T-cell (primary cell): ENCODE data around the gene CDK1. TPM values are rescaled to one million over a fixed set of nuclear protein-coding genes. Genes with fewer than 3 reads are reported as not detected.
A peak's percentile ranks its signal among the peaks of the same experiment; 100 is the strongest.

Experiments
- ATAC-seq, 4 experiments: fragments of 200-7000 bp in 3 of 4; fragments of 150-1000 bp in 1 of 4; cut with Tn5 transposase; replicated peaks in 1 of 4; 1 replicate in 3 of 4; 2 replicates in 1 of 4; pipeline ENCODE4 v1.10.0; 2021; ENCODE audit warnings: moderate library complexity in 3 of 4, mild to moderate bottlenecking in 2 of 4, moderate number of reproducible peaks in 1 of 4
- CTCF ChIA-PET, 2 donors: fragments of 300-600 bp; sonication (Branson Sonifier 250); formaldehyde crosslinking; loops; one replicate each; lab custom pipeline; 2022; ENCODE audit warnings: antibody characterized with exemption in 2 of 2; lab: Charles Lee
- POLR2A ChIA-PET, 2 donors: fragments of 300-600 bp; sonication (Branson Sonifier 250); formaldehyde crosslinking; loops; one replicate each; lab custom pipeline; 2022; ENCODE audit warnings: antibody characterized with exemption in 2 of 2; lab: Charles Lee
- DNase-seq, 35 experiments: peaks; one replicate each; pipeline versions ENCODE4 v3.0.0 to v3.0.0-alpha.2; 2013 to 2023
- H3K27ac ChIP-seq: one replicate; pipeline ENCODE4 v1.5.1; 2013; ENCODE audit warnings: low read length
- H3K27me3 ChIP-seq, 2 experiments: replicated peaks in 1 of 2; 1 replicate in 1 of 2; 2 replicates in 1 of 2; pipeline versions ENCODE4 v1.6.1 to v1.7.0; 2013; ENCODE audit warnings: low read length in 1 of 2, mixed read lengths in 1 of 2; ENCODE audit not compliant: control insufficient read depth in 2 of 2, insufficient read depth in 2 of 2; ENCODE audit errors: extremely low read depth in 1 of 2
- H3K36me3 ChIP-seq, 2 donors: 1 replicate in 1 of 2; 2 replicates in 1 of 2; pipeline versions ENCODE4 v1.6.1 to v1.7.0; 2013; ENCODE audit warnings: low read length in 1 of 2; ENCODE audit not compliant: control insufficient read depth in 2 of 2, insufficient read depth in 1 of 2; ENCODE audit errors: extremely low read depth in 1 of 2
- H3K4me1 ChIP-seq, 2 experiments: 1 replicate in 1 of 2; 2 replicates in 1 of 2; pipeline versions ENCODE4 v1.6.1 to v1.7.0; 2013; ENCODE audit warnings: low read length in 2 of 2, mixed read lengths in 1 of 2; ENCODE audit not compliant: insufficient read depth in 2 of 2, control insufficient read depth in 1 of 2; ENCODE audit errors: extremely low read depth in 1 of 2
- H3K4me3 ChIP-seq, 2 donors: 1 replicate in 1 of 2; 2 replicates in 1 of 2; pipeline versions ENCODE4 v1.5.1 to v1.7.0; 2013; ENCODE audit warnings: mild to moderate bottlenecking in 2 of 2, low read length in 1 of 2, moderate library complexity in 1 of 2; ENCODE audit not compliant: control insufficient read depth in 1 of 2; ENCODE audit errors: extremely low read depth in 1 of 2
- H3K9me3 ChIP-seq: 2 replicates; pipeline ENCODE4 v1.7.0; 2013
- H3K27ac Mint-ChIP-seq, 2 donors: one replicate each; pipeline ENCODE4 v1.8.0; 2020 to 2021; ENCODE audit warnings: mild to moderate bottlenecking in 2 of 2, mixed read lengths in 2 of 2
- H3K27me3 Mint-ChIP-seq, 2 donors: one replicate each; pipeline ENCODE4 v1.8.0; 2021 to 2022; ENCODE audit warnings: mixed read lengths in 2 of 2
- H3K36me3 Mint-ChIP-seq: one replicate; pipeline ENCODE4 v1.8.0; 2021; ENCODE audit warnings: mixed read lengths
- H3K4me1 Mint-ChIP-seq, 3 donors: one replicate each; pipeline ENCODE4 v1.8.0; 2020 to 2022; ENCODE audit warnings: mixed read lengths in 3 of 3, mild to moderate bottlenecking in 1 of 3
- H3K4me3 Mint-ChIP-seq, 3 donors: one replicate each; pipeline ENCODE4 v1.8.0; 2020 to 2022; ENCODE audit warnings: mild to moderate bottlenecking in 3 of 3, mixed read lengths in 3 of 3, moderate library complexity in 3 of 3
- H3K9me3 Mint-ChIP-seq, 3 donors: one replicate each; pipeline ENCODE4 v1.8.0; 2020 to 2022; ENCODE audit warnings: mixed read lengths in 3 of 3
- WGBS: methylation state at CpG from one replicate; pipeline ENCODE4 v1.1.5; 2013; ENCODE audit warnings: missing lambda C conversion rate; ENCODE audit not compliant: insufficient coverage; 5-methylcytosine and 5-hydroxymethylcytosine counted together
- total RNA-seq, 35 experiments: library from RNA in 6 of 35; stranded (reverse) in 6 of 35; fragments of 120-200 nt in 1 of 35; gene quantifications; one replicate each; pipeline versions ENCODE4 v1.2.1 to v1.2.4 and lab custom pipeline; 2013 to 2026

The CDK1 gene
- total RNA-seq, 5 donors from 2014 or later (not counting 1 experiment from before 2014, with no cell fraction given) = 1.2 to 2.0 (median 1.6) TPM

- Histone ChIP-seq H3K36me3 (no peaks in the 10 kb centered on the region), H3K4me3 (no peak overlapping the region), H3K4me1 (no peaks in the 10 kb centered on the region), H3K27ac (no peak overlapping the region), H3K9me3 (no peaks in the 10 kb centered on the region), H3K27me3 (no peaks in the 10 kb centered on the region)
- WGBS = 58% methylated on average over 2 of the region's 4 CpGs
- Mint-ChIP-seq H3K27ac (no peak overlapping the region), H3K36me3 (no peaks in the 10 kb centered on the region), H3K27me3 (no peaks in the 10 kb centered on the region), H3K9me3 (no peaks in the 10 kb centered on the region), H3K4me3 (no peak overlapping the region), H3K4me1 (no peaks in the 10 kb centered on the region)
- ChIA-PET CTCF (no interaction called here), POLR2A (no interaction called here)
- DNase-seq = no peak
- ATAC-seq = no peak
Measured at GRCh38 chr10:60810437-60811182, 32.3 kb downstream of the CDK1 start.

GRCh38 chr10:60816628-60817397 is 38.5 kb downstream of the CDK1 start:
- DNase-seq (peak in 15 of 35 experiments; percentile 1 to 73 (median 13)), ATAC-seq (peak; percentile 52 to 67 (median 63))
- H3K9me3 Mint-ChIP-seq = no peaks in the 10 kb centered on the region
- no peaks in the 10 kb centered on the region for H3K27me3 Mint-ChIP-seq
- ChIA-PET CTCF (interaction anchor here in 1 of 2 donors (0.6 to 0.7 kb wide), 3 partner anchors 15 to 64 kb away, joined by 3 read pairs; no protein-coding TSS in a partner anchor), POLR2A (interaction anchor here in 1 of 2 donors (0.6 kb wide), 1 partner anchor 973 kb away, joined by 5 read pairs; no protein-coding TSS in a partner anchor)
- no peak overlapping the region for H3K27ac Mint-ChIP-seq
- peaks cover 0 to 5% (median 3%) of the 10 kb centered on the region in 3 donors for H3K4me1 Mint-ChIP-seq
- Histone ChIP-seq H3K36me3 (no peaks in the 10 kb centered on the region), H3K4me3 (no peak overlapping the region), H3K4me1 (no peaks in the 10 kb centered on the region), H3K27me3 (no peaks in the 10 kb centered on the region), H3K27ac (no peak overlapping the region), H3K9me3 (no peaks in the 10 kb centered on the region)
- WGBS = 17% methylated on average over 1 of the region's 5 CpGs
- H3K36me3 Mint-ChIP-seq = no peaks in the 10 kb centered on the region
- no peak overlapping the region for H3K4me3 Mint-ChIP-seq

GRCh38 chr10:60817398-60817805 is 39.1 kb downstream of the CDK1 start:
- no peaks in the 10 kb centered on the region for H3K27me3 Mint-ChIP-seq
- H3K27ac Mint-ChIP-seq = no peak overlapping the region
- H3K36me3 Mint-ChIP-seq = no peaks in the 10 kb centered on the region
- H3K27ac ChIP-seq = no peak overlapping the region
- H3K4me1 ChIP-seq = no peaks in the 10 kb centered on the region
- DNase-seq = no peak
- H3K4me3 Mint-ChIP-seq = no peak overlapping the region
- no peaks in the 10 kb centered on the region for H3K9me3 ChIP-seq
- ATAC-seq = no peak
- peaks cover 0 to 5% (median 3%) of the 10 kb centered on the region in 3 donors for H3K4me1 Mint-ChIP-seq
- H3K27me3 ChIP-seq = no peaks in the 10 kb centered on the region
- H3K9me3 Mint-ChIP-seq = no peaks in the 10 kb centered on the region
- H3K36me3 ChIP-seq = no peaks in the 10 kb centered on the region
- no peak overlapping the region for H3K4me3 ChIP-seq
- WGBS = 96% methylated on average over 3 of the region's 4 CpGs
- POLR2A ChIA-PET = no interaction called here
- CTCF ChIA-PET = no interaction called here

- Histone ChIP-seq H3K4me3 (no peak overlapping the region), H3K27me3 (no peaks in the 10 kb centered on the region), H3K36me3 (no peaks in the 10 kb centered on the region), H3K9me3 (no peaks in the 10 kb centered on the region), H3K27ac (no peak overlapping the region), H3K4me1 (no peaks in the 10 kb centered on the region)
- 100% methylated on average over 2 of the region's 3 CpGs for WGBS
- no peaks in the 10 kb centered on the region for H3K27me3 Mint-ChIP-seq
- H3K4me3 Mint-ChIP-seq = no peak overlapping the region
- H3K36me3 Mint-ChIP-seq = no peaks in the 10 kb centered on the region
- no peak for ATAC-seq
- ChIA-PET CTCF (no interaction called here), POLR2A (no interaction called here)
- no peak for DNase-seq
- H3K4me1 Mint-ChIP-seq = peaks cover 0 to 5% (median 3%) of the 10 kb centered on the region in 3 donors
- H3K27ac Mint-ChIP-seq = no peak overlapping the region
- H3K9me3 Mint-ChIP-seq = no peaks in the 10 kb centered on the region
Measured at GRCh38 chr10:60818134-60818770, 40.0 kb downstream of the CDK1 start.

- Histone ChIP-seq H3K4me3 (no peak overlapping the region), H3K4me1 (no peaks in the 10 kb centered on the region), H3K9me3 (no peaks in the 10 kb centered on the region), H3K36me3 (no peaks in the 10 kb centered on the region), H3K27ac (no peak overlapping the region), H3K27me3 (no peaks in the 10 kb centered on the region)
- no peak for DNase-seq
- POLR2A ChIA-PET = no interaction called here
- ATAC-seq = no peak
- H3K27me3 Mint-ChIP-seq = no peaks in the 10 kb centered on the region
- H3K27ac Mint-ChIP-seq = no peak overlapping the region
- whole genome bisulfite sequencing = no CpG with 5 or more reads among the region's 6 CpGs
- H3K9me3 Mint-ChIP-seq = no peaks in the 10 kb centered on the region
- CTCF ChIA-PET = interaction anchor here in 1 of 2 donors (0.5 to 0.6 kb wide), 2 partner anchors 127 to 168 kb away, joined by 3 to 4 read pairs; no protein-coding TSS in a partner anchor
- H3K4me3 Mint-ChIP-seq = no peak overlapping the region
- H3K36me3 Mint-ChIP-seq = no peaks in the 10 kb centered on the region
- H3K4me1 Mint-ChIP-seq = peaks cover 0 to 5% (median 3%) of the 10 kb centered on the region in 3 donors
Measured at GRCh38 chr10:60819271-60819670, 41.0 kb downstream of the CDK1 start.

GRCh38 chr10:60820093-60820754 is 41.9 kb downstream of the CDK1 start:
- Mint-ChIP-seq H3K4me1 (peaks cover 0 to 5% (median 3%) of the 10 kb centered on the region in 3 donors), H3K27me3 (peaks cover 0 to 2% of the 10 kb centered on the region in 2 donors), H3K4me3 (no peak overlapping the region), H3K9me3 (no peaks in the 10 kb centered on the region), H3K27ac (no peak overlapping the region), H3K36me3 (no peaks in the 10 kb centered on the region)
- Histone ChIP-seq H3K9me3 (no peaks in the 10 kb centered on the region), H3K27me3 (no peaks in the 10 kb centered on the region), H3K4me1 (no peaks in the 10 kb centered on the region), H3K27ac (no peak overlapping the region), H3K4me3 (no peak overlapping the region), H3K36me3 (no peaks in the 10 kb centered on the region)
- POLR2A ChIA-PET = no interaction called here
- ATAC-seq = no peak
- no peak for DNase-seq
- CTCF ChIA-PET = interaction anchor here in 1 of 2 donors (0.6 to 0.7 kb wide), 2 partner anchors 169 to 175 kb away, joined by 3 read pairs; no protein-coding TSS in a partner anchor
- 43% methylated on average over 3 of the region's 6 CpGs for WGBS
